ENCODE measurements around the gene TMEM171.

Gene TMEM171

DNA sequence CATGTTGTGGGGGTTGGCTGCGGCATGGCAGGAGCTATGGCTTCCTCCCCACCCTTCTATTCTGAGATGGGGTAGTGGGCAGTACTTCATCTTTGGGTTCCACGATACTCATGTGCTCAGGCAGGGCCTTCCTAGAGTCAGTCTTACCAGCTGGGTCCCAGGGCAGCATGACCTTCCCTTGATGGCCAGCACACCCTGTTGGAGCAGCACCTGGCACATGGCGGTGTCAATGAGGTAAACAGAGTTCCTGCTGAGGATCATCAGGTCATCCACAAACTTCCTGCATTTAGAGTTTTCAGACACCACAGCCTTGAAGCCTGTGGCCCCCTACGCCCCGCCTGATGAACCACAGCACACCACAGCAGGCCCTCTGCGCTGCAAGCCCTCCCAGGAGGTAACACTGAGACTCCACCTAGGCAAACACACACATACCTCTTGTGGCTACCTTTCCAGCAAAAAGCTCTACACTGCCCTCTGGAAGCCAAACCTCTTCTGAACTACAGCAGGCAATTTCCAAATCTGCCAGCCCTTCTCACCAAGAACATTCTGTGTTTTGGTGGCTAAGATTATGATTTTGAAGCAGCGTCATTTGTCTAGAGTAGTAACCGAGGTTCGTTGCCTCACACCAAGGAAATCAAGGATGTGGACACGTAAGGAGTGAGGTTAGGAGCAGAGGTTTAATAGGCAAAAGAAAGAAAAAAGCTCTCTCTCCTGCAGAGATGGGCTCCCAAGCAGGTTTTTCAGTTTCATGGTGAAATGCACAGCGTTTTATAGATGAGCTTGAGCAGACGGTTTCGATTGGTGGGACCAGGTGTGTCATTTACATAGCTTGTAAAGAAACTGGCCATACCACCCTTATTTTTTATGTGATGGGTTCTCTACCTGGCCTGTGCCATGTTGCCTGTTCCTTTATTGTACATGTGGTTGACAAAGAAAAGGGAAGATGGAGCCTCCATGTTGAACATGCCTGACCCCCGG, 32.3 kb downstream of the TMEM171 start:
- no peak for DNase-seq

DNA sequence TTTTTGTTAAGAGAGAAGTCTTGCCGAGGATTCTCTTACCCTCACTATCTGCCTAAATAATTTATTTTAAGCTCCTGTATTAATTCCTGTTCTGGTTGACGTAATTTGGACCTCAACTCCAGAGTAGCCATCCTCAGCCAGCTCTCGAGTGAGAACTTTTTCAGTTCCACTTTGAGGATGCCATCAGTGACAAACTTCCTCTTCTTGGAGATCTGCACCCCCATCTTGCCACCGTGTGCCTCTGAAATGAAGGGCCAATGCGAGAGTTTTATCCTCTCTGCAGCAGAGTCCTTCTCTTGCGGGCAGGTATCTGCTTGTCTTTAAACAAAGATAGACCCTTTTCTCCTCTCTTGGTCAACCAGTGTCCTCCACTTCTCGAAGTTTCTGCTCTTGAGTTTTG, 33.1 kb downstream of the TMEM171 start:
- no peak for DNase-seq

DNA sequence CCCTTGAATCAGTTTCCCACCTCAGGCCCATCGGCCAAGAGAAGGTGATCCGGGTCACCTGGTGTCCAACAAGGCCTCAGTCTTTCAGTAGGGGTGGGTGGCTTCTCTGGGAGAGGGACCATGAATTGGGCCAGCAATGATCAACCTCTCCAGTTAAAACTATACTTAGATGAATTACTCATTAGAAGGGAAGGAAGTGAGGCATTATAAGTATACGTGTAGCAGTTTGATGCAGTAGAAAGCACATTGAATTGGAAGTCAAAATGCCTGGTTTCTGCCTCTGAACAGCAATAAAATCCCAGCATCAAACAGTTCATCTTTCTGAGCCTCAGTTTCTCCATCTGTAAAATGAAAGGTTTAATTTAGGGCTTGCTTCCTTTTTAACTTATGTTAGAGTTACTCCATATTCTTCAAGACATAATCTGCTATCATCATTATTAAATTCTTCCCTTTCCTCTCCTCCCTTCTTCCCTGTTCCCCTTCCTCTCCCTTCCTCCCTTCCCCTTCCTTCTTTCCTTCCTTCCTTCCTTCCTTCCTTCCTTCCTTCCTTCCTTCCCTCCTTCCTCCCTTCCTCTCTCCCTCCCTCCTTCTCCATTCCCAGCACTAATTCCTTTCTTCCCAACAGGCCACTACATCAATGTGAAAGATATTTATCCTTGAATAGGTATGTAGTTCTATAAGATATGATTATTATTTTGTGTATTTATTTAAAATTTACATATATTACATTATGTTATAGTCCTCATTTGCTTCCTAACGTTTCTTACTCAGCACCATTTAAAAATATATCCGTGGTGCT, 34.0 kb downstream of the TMEM171 start:
- DNase-seq: no peak

DNA sequence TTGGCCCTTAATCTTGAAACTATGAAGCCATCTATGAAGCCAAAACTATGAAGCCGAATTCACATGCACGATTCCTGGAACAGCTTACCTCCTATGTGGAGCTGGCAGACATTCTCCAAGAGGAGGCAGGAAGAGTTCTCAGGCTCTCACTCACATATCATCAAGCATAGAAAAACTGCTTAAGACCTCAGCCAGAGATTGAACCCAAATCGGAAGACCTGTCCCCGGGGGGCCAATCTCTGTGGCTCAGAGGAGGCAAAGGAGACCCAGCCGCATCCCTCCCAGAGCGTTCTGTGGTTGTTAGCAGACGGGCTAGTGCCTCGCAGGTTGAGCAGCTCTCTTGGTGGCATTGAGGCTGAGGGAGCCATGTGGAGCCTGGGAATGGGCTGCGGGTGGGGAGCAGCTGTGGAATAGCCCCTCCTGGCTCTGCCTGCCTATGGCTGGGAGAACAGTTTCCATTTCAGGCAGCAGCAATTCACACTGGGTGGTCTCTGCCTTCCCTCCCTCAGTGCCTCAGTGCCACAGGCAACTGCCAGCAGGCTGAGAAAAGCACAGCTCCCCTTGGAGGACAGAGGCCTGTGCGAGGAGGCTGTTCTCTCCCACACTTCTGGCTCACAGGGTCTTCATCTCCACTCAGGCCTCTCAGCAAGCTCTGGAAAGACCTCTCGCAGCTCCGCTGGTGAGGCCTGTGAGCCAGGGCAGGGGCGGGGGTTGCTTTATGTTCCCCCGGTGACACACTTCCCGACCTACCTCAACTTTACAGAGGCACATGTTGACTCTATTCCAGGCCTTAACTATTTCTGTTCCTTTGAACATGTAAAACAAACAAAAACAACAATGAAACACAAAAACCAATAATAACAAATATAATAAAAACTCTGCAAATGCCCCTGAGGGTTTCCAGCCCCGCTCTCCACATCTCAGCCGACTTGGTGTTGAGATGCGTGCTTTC, 35.2 kb downstream of the TMEM171 start:
- DNase-seq: no peak

DNA sequence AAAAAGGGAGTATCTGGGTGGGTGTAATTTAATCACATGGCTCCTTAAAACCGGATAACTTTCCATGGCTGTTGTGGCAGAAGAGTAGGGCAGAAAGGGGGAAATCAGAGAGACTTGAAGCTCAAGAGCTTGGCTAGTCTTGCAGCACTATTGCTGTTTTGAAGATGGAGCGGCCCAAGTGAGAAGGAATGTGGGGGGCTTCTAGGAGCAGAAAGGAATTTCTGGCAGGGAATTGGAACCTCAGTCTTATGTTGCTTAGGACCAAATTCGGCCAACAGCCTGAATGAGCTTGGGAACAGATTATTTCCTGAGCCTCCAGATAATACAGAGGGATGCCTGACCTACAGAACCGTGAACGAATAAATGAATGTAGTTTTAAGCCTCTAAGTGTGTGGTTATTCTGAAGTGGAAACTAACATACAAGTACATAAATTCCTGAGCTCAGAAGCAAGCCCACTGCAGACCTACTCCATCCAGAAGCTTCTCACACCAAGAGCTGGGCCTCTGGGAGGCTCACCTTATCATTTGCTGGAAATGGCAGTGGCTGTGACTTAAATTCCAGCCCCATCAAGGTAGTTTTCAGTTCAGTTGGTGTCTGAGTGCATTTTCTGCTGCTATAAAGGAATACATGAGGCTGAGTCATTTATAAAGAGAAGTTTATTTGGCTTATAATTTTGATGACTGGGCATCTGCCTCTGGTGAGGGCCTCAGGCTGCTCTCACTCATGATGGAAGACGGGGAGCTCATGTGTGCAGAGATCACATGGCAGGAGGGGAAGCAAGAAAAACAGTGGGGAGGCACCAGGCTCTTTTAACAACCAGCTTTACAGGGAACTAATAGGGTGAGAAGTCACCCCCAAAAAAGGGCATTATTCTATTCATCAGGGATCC, 37.3 kb downstream of the TMEM171 start:
- DNase-seq: no peak

- DNase-seq: no peak
These were observed 37.9 kb downstream of the TMEM171 start for GRCh38 chr5:73158313-73158712.

DNA sequence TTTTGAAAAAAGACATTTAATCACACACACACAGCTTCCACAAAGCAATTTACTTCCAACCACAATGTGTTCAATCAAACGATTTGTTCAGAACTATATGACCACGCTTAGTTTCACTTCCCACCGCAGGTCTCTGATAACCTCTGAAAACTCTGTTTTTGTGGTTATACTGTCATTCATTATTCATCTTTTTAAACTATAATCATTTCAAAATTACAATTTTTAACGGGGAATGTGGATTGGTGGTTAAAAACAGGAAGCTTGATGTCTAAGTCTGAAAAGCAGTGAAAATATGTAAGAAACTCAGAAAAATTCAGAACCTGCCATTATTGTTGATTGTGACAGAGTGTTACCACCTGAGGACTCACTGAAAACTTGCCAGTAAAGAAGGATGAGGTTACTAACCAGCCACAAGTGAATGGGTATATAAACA, 39.9 kb downstream of the TMEM171 start:
- DNase-seq: peak in 1 of 2 donors; percentile 9

DNA sequence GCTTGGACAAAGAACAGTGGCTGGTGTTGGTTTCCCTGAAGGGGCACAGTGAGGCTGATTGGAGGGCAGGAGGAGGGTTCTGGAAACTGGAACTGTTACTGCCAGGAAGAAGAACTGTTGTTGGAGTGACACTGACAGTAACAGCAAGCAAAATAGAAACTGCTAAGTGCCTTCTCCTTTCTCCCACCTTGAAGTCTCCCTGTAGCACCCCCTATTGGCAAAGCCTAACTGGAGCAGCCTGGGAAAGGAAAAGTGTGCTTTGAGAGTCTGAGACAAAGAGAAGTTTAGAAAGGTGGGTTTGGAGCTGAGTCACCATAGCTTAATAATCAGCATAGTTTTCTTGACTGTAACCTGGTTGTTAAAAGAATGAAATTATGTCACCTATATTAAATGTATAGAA, 50.1 kb downstream of the TMEM171 start:
- peak; percentile 37 to 52 for DNase-seq

DNA sequence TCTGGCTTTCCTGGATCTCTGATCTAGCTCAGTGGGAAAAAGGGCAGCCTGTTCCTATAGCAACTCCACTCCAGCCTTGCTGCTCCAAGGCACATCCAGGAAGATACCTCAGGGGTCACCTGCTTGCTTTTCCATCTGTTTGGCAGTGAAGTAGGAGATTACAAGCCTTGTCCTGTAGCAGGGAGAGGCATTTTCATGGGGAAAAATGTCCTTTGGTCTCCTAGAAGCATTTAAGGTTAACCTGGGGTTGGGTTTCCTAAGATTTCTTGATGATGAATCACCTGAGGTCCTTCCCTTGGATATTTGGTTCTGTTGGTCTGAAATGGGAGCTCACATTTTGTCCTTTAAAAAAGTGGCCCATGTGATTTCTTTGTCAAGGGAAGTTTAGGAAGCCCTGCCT, 51.1 kb downstream of the TMEM171 start:
- no peak for DNase-seq

DNA sequence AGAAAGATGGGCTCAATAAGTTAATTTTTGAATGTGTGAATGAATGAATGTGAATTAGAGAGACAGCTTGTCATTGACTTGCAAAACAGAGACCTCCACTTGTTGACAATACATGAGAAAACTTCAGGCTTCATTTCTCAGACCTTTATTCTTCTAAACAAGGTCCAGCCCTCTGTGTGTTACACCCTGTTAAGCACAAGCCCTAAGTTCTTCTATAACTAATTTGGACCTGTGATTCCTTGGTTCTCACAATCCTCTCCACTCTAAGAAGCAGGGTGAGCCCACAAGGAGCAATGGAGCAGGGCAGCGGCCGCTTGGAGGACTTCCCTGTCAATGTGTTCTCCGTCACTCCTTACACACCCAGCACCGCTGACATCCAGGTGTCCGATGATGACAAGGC, 52.6 kb downstream of the TMEM171 start, which contains the start of gene TMEM174:
Gene TMEM174 (plus strand): TSS at position 243 of the 400 bp plus-strand sequence. CDS start 51 bp downstream, at position 294.
- DNase-seq: no peak

GRCh38 chr5:73174100-73174815, 53.9 kb downstream of the TMEM171 start:
- DNase-seq: no peak

GRCh38 chr5:73176250-73176649, 55.9 kb downstream of the TMEM171 start:
- no peak for DNase-seq

- DNase-seq: no peak
These were observed 57.9 kb downstream of the TMEM171 start for GRCh38 chr5:73178265-73178664.

DNA sequence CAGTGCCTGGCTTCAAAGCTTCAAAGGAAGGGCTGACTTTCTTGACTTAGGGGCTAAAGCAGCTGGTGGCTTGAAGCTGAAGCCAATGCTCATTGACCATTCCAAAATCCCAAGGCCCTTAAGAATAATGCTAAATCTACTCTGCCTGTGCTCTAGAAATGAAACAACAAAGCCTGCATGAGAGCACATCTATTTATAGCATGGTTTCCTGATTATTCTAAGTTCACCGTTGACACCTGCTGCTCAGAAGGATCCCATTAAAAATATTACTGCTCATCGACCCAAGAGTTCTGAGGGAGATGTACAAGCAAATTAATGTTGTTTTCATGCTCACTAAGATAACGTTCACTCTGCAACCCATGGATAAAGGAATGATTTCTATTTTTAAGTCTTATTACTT, 59.4 kb downstream of the TMEM171 start:
- DNase-seq: no peak

- no peak for DNase-seq
These were observed 60.2 kb downstream of the TMEM171 start for GRCh38 chr5:73180566-73180965.
